HG03558 (cell line): ENCODE measurements around the gene MAML3.

Source experiments
- ATAC-seq: cut with Tn5 transposase; IDR thresholded peaks from one replicate; pipeline ENCODE4 v1.9.1; 2021; ENCODE audit warnings: moderate number of reproducible peaks; ENCODE audit not compliant: unreplicated experiment; ENCODE audit errors: extremely low read depth

MAML3 gene

GRCh38 chr4:139686988-139687387 is 467.0 kb downstream of the MAML3 start:
- no peak for ATAC-seq

- no peak for ATAC-seq
These were observed 467.9 kb downstream of the MAML3 start for GRCh38 chr4:139686130-139686529.

DNA sequence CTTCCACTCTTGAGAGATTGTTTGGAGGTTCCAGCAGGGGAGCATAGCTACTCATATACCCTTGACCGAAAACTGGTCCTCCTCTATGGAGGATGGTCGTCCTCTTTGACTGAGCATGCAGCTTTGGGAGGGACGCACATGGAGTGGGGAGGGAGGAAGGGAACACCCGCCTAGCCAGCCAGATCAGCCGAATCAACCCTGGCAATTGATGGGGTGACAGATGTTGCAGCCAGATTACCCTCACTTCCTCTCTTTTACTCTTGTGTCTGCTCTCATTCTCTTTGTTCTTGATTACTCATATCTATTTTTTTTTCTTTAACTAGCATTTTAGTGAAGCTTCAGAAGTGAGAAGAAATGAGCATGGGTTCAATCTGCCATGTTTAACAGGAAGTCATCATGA is 468.8 kb downstream of the MAML3 start:
- no peak for ATAC-seq

DNA sequence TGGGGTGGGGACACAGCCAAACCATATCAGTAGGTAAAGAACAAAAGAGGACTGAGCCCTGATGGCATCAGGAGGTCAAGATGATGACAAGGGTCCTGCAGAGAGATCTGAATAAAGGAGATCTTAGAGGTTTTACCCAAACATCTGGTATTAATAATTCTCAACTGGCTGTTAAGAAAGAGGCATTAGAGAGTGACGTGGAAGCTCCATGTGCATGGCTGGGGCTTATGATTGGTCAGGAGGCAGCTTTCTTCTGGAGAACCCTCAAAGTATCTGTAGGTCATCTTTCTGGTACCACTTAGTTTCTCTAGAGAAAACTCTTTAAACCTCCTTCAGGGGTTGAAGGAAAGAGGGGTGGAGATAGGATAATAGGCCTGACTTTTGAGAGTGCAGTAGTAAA is 469.6 kb downstream of the MAML3 start:
- ATAC-seq = no peak

GRCh38 chr4:139682741-139683151 is 471.2 kb downstream of the MAML3 start:
- ATAC-seq = no peak

DNA sequence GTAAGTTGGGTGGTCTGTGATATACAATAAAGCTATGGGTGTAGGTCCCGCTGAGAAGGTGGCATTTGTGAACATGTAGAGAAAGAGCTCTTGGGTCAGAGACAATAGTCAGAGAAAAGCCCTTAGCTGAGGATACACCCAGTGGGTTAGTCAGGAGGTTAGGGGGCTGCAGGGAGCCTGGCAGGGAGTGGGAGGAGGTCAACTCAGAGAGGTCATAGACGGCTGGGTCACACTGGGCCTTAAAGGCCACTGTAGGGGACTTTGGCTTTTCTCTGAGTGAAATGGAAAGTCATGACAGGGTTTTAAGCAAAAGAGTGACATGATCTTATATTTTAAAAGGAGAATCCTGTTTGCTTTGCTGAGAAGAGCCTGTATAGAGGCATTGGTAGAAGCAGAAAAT is 471.7 kb downstream of the MAML3 start:
- ATAC-seq = no peak

DNA sequence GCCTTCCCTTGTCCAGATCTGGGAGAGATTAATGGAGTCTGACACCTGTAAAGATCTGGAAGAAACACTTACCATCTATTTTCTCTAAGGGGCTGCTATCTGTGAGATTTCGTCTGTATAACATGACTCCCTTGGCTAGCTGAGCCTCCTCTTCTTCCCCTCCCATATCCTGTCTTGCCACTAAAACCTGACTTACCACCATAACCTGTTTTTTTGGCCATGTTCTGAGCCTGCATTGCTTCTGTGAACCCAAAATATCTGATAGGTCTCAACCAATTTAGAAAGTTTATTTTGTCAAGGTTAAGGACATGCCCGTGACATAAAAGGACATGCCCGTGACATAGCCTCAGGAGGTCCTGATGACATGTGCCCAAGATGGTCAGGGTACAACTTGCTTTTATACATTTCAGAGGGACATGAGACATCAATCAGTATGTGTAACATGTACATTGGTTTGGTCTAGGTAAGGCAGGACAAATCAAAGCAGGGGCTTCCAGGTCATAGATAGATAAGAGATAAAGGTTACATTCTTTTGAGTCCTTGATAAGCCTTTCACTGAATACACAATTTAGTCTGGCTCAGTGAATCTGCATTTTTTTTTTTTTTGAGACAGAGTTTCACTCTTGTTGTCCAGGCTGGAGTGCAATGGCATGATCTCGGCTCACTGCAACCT is 476.9 kb downstream of the MAML3 start:
- ATAC-seq = no peak

- no peak for ATAC-seq
These were observed 477.6 kb downstream of the MAML3 start for GRCh38 chr4:139676365-139676764.

DNA sequence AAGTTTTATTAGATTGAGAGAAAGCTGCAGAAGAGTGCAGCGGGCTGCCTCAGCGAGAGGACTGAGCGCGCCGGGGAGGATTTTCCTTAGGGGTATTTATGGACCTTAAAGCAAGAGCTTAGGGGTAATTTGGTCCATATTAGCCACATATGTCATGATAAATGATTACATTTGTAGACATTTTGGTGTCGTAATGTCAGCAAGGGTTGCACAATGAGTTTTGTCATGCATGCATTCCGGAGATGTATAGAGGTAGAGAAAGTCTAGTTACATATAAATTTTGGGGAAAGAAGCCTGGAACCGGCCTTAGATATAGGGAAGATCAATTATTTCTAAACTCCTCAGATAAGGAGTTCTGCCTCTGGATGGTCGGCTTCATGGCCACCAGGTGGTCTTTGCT is 478.3 kb downstream of the MAML3 start:
- no peak for ATAC-seq

DNA sequence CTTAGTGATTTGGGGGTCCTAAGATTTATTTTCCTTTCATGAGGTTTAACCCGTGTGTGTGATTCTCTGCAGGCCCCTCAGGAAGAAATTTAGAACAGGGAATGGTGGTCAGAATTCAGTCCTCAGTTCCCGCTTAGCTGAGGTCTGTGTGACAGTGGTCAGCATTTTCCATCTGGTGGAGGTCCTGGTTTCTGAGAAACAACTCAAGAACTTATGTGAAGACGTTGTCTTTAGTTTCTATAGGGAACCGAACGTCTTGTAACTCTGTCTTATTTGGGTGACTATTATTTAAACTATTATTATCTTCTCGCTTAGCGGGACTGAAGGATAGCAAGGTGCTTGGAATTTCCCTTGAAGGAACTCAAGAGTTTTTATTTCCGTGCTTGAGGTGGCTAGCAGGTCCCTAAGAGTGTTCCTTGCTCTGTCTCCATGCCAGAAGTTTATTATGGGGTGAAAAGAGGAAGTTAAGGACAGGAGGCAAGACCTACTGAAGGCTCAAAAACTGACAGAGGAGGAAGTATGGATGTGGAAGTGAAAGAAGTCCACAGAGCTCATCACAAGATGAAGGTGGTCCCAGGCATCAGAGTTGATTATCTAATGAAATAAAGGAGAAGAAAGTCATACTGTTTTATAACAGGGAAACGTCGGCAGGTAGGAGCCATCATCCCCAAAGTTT is 479.0 kb downstream of the MAML3 start:
- ATAC-seq = no peak

GRCh38 chr4:139672732-139673131 is 481.3 kb downstream of the MAML3 start:
- ATAC-seq = no peak

DNA sequence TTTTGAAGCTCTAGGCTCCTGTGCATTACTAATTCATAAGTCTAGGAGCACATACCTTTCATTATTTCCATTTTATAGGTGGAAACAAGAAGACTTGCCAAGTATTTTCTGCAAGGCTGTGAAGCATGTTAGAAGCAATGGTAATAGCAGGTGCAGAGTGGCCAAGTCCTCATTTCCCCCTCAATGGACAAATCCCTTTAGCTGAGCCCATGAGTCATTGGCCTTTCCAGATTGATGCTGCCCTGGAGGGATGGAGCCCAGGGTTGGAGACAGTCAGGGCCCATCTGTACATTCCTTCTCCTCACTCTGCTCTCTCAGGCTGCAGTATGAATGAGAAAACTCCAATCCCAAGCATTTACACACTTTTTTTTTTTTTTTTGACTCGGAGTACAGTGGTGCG is 481.8 kb downstream of the MAML3 start:
- no peak for ATAC-seq

GRCh38 chr4:139670775-139671174 is 483.2 kb downstream of the MAML3 start:
- ATAC-seq = no peak

DNA sequence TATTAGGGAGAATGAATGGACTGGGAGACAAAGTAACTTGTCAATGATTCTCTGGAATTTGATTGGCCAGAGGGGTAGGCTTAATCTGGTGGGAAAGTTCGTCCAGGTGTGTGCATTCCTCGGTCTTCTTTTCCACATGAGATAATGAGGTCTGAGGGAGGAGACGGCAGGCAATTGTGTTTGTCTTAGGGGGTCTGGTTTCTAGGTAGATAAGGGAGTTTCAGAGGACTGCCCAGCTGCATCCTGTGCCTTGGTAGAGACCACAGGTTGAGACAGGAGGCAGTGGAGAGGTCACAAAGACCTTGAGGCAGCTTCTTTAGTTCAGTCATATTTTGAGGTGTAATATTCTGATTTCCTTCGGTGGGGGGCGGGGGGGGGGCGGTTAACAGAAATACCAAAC is 484.1 kb downstream of the MAML3 start:
- ATAC-seq = no peak

DNA sequence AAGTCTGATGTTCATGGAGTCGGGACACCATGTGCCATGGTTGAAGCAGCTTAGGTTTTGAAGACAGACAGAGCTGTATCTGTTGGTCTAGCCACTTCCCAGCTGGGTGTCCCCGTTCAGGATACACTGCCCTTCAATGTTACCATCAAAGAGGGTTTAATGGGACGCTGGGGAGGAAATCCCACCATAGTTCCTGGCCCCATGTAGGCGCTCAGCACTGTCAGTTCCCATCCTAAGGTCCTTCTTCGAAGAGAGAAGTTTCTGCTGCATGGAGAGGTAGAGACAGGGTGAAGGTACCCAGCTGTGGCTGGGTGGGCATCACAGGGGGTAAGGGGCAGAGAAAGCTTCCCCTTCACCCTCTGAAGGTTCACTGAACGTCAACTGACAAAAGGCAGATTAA is 484.6 kb downstream of the MAML3 start:
- no peak for ATAC-seq

DNA sequence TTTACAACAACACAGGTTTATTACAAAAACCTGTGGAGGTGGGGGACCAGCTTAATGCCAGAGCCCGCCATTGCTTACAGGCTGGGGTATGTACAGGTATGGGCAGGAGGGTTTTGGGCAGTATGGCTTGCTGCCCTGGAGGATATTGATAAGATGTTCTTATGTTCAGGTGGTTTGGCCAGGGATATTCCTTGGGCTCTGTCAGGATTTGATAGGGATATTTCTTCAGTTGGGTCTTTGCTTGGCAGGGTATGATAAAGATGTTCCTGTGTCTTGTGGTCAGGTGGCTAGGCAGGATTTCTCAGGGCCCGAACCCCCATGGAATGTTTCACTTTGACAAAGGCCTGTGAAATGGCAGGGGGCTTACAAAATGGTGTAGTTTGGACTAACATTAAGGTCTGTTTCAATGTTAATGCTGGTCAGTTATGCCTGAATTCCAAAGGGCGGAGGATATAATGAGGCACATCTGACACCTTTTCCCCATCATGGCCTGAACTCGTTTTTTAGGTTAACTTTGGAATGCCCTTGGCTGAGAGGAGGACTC is 485.3 kb downstream of the MAML3 start:
- no peak for ATAC-seq

DNA sequence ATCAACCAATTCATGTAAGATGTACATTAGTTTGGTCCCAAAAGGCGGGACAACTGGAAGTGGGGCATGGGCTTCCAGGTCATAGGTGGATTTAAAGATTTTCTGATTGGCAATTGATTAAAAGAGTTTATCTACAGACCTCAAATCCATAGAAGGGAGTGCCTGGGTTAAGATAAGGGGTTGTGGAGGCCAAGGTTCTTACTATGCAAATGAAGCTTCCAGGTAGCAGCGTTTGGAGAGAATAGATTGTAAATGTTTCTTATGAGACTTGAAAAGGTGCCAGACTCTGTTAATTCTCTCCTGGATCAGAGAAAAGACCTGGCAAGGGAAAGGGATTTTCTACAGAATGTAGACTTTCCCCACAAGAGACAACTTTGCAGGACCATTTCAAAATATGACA is 485.9 kb downstream of the MAML3 start:
- no peak for ATAC-seq
